Nephron progenitor cell (in vitro differentiated cells): ENCODE results near the gene FNIP2.
A peak's percentile ranks its signal among the peaks of the same experiment; 100 is the strongest.
"Not testable (repeated sequence)": the region's sequence is repeated elsewhere in the genome, so short reads cannot be mapped to it uniquely, and the experiment has no call there.

Experiments
- DNase-seq: peaks from one replicate; pipeline ENCODE4 v3.0.0; 2021
- H3K27ac Mint-ChIP-seq: 2 replicates; pipeline ENCODE4 v1.8.0; 2021; ENCODE audit warnings: mild to moderate bottlenecking, moderate library complexity, mixed read lengths
- H3K27me3 Mint-ChIP-seq: 2 replicates; pipeline ENCODE4 v1.8.0; 2021; ENCODE audit warnings: mild to moderate bottlenecking, low read depth, mixed read lengths; ENCODE audit not compliant: poor library complexity
- H3K36me3 Mint-ChIP-seq: 2 replicates; pipeline ENCODE4 v1.8.0; 2021; ENCODE audit warnings: low read depth, mixed read lengths
- H3K4me1 Mint-ChIP-seq: 2 replicates; pipeline ENCODE4 v1.8.0; 2021; ENCODE audit warnings: mixed read lengths
- H3K4me3 Mint-ChIP-seq: 2 replicates; pipeline ENCODE4 v1.8.0; 2021; ENCODE audit warnings: mild to moderate bottlenecking, moderate library complexity, mixed read lengths
- H3K9me3 Mint-ChIP-seq: 2 replicates; pipeline ENCODE4 v1.8.0; 2021; ENCODE audit warnings: mild to moderate bottlenecking, moderate library complexity, mixed read lengths
- TF ChIP-seq, protein P1 (sequence below): fragments of 200-600 bp; sonication (generic); IDR thresholded peaks from 2 replicates; pipeline ENCODE4 v1.5.0; 2021; ENCODE audit warnings: antibody characterized with exemption

The FNIP2 gene

GRCh38 chr4:158884280-158884679 lies 115.5 kb downstream of the FNIP2 start:
- Mint-ChIP-seq H3K27me3 (no peaks in the 10 kb centered on the region), H3K36me3 (peaks cover 55% of the 10 kb centered on the region), H3K27ac (peak overlapping the region; percentile 20), H3K9me3 (peaks cover 27% of the 10 kb centered on the region), H3K4me3 (no peak overlapping the region), H3K4me1 (peaks cover 9% of the 10 kb centered on the region)
- TF ChIP-seq, protein P1, sequence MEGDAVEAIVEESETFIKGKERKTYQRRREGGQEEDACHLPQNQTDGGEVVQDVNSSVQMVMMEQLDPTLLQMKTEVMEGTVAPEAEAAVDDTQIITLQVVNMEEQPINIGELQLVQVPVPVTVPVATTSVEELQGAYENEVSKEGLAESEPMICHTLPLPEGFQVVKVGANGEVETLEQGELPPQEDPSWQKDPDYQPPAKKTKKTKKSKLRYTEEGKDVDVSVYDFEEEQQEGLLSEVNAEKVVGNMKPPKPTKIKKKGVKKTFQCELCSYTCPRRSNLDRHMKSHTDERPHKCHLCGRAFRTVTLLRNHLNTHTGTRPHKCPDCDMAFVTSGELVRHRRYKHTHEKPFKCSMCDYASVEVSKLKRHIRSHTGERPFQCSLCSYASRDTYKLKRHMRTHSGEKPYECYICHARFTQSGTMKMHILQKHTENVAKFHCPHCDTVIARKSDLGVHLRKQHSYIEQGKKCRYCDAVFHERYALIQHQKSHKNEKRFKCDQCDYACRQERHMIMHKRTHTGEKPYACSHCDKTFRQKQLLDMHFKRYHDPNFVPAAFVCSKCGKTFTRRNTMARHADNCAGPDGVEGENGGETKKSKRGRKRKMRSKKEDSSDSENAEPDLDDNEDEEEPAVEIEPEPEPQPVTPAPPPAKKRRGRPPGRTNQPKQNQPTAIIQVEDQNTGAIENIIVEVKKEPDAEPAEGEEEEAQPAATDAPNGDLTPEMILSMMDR: no peak
- DNase-seq: no peak

- H3K9me3 Mint-ChIP-seq: peaks cover 22% of the 10 kb centered on the region
- H3K4me1 Mint-ChIP-seq: peaks cover 9% of the 10 kb centered on the region
- TF ChIP-seq, protein P1: no peak
- no peaks in the 10 kb centered on the region for H3K27me3 Mint-ChIP-seq
- no peak overlapping the region for H3K27ac Mint-ChIP-seq
- H3K4me3 Mint-ChIP-seq: no peak overlapping the region
- no peak for DNase-seq
- peaks cover 46% of the 10 kb centered on the region for H3K36me3 Mint-ChIP-seq
Observed at GRCh38 chr4:158885564-158885963, 116.7 kb downstream of the FNIP2 start.

GRCh38 chr4:158890294-158890693 lies 121.5 kb downstream of the FNIP2 start:
- H3K4me1 Mint-ChIP-seq: peaks cover 9% of the 10 kb centered on the region
- no peak for DNase-seq
- peaks cover 7% of the 10 kb centered on the region for H3K36me3 Mint-ChIP-seq
- H3K9me3 Mint-ChIP-seq: no peaks in the 10 kb centered on the region
- TF ChIP-seq, protein P1: no peak
- H3K4me3 Mint-ChIP-seq: no peak overlapping the region
- H3K27me3 Mint-ChIP-seq: no peaks in the 10 kb centered on the region
- no peak overlapping the region for H3K27ac Mint-ChIP-seq

- TF ChIP-seq, protein P1: no peak
- no peak overlapping the region for H3K4me3 Mint-ChIP-seq
- no peaks in the 10 kb centered on the region for H3K27me3 Mint-ChIP-seq
- no peak for DNase-seq
- H3K4me1 Mint-ChIP-seq: peaks cover 18% of the 10 kb centered on the region
- H3K36me3 Mint-ChIP-seq: peaks cover 12% of the 10 kb centered on the region
- H3K9me3 Mint-ChIP-seq: no peaks in the 10 kb centered on the region
- H3K27ac Mint-ChIP-seq: no peak overlapping the region
Observed at GRCh38 chr4:158891256-158891655, 122.4 kb downstream of the FNIP2 start.

DNA sequence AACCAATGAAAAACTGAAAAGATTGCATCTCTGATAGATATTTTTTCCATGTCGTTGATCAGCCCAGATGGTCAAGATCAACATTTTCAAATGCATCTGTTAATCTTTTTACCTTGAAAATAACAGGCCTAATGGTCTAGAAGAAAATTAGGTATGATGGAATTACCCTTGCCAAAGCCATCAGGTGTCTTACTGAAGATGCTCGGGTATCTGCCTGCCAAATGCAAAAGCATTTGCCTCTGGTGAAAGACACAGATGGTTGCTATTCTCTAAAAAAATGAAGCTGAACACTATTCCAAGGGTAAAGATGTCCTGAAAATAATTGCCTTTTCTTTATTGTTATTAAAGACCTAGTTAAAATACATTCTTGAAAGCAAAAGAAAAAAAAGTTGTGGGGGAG lies 126.0 kb downstream of the FNIP2 start:
- peaks cover 28% of the 10 kb centered on the region for H3K9me3 Mint-ChIP-seq
- H3K4me3 Mint-ChIP-seq: no peak overlapping the region
- peaks cover 14% of the 10 kb centered on the region for H3K4me1 Mint-ChIP-seq
- H3K27me3 Mint-ChIP-seq: peaks cover 4% of the 10 kb centered on the region
- peak overlapping the region; percentile 25 for H3K27ac Mint-ChIP-seq
- TF ChIP-seq, protein P1: no peak
- peaks cover 41% of the 10 kb centered on the region for H3K36me3 Mint-ChIP-seq
- no peak for DNase-seq

DNA sequence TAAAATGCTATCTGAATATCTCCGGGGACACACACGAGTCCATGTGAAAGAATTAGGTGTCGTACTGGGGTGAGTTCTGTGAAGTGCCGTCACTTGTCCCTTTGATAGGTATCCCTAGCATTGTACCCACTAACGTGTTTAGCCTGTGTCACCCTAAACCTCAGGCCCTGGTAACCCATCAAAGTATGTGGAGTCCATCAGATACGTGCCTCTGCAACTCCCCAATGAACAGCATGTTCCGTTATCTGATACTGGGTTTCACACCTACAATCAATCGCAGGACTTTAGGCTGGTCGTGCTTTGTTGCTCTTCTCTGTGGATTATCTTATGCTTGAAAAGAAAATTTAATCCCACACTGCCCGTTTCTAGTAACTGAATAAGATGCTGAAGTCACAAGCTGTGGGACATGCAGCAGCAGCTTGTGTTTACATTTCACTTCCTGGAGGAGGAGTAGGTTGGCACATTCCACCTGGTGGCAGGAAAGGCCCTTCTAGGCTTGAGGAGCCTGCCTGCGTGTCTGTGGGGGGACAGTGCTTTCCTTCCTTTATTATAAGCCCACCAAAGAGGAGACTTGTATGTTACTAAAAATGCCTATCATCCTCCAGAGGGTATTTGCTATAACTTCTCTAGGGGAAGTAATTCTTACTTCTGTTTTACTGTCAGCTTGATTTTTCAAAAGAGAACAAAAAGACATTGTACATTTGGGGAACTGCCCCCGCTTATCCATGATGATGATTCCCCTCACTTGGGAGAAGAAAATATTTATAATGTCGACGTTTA lies 127.2 kb downstream of the FNIP2 start:
- Mint-ChIP-seq H3K27ac (peak overlapping the region; percentile 93), H3K4me1 (peaks cover 14% of the 10 kb centered on the region), H3K9me3 (peaks cover 39% of the 10 kb centered on the region), H3K36me3 (peaks cover 52% of the 10 kb centered on the region), H3K4me3 (no peak overlapping the region), H3K27me3 (peaks cover 4% of the 10 kb centered on the region)
- TF ChIP-seq, protein P1: no peak
- no peak for DNase-seq

DNA sequence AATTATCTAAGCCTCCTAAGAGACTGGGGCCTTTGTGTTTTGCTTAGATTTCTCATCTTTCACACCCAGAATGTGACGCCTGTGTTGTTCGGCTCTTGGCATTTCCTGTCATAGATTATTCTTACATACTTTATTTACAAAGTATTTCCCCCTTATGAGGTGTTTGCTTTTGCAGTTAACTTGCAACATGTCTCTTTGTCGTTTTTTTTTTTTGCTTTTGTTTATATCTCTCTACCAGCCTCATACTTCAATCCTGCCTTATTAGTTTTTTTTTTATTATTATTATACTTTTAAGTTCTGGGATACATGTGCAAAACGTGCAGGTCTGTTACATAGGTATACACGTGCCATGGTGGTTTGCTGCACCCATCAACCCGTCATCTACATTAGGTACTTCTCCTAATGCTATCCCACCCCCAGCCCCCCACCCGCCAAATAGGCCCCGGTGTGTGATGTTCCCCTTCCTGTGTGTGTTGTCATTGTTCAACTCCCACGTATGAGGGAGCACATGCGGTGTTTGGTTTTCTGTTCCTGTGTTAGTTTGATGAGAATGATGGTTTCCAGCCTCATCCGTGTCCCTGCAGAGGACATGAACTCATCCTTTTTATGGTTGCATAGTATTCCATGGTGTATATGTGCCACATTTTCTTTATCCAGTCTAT lies 127.9 kb downstream of the FNIP2 start:
- not testable (repeated sequence) for H3K27me3 Mint-ChIP-seq, H3K4me3 Mint-ChIP-seq, H3K27ac Mint-ChIP-seq, DNase-seq
- H3K4me1 Mint-ChIP-seq: peaks cover 18% of the 10 kb centered on the region
- peaks cover 45% of the 10 kb centered on the region for H3K9me3 Mint-ChIP-seq
- H3K36me3 Mint-ChIP-seq: peaks cover 59% of the 10 kb centered on the region

GRCh38 chr4:158900408-158900807 lies 131.6 kb downstream of the FNIP2 start:
- H3K27me3 Mint-ChIP-seq, H3K27ac Mint-ChIP-seq, H3K4me3 Mint-ChIP-seq, DNase-seq: not testable (repeated sequence)
- Mint-ChIP-seq H3K9me3 (peaks cover 53% of the 10 kb centered on the region), H3K4me1 (peaks cover 50% of the 10 kb centered on the region), H3K36me3 (peaks cover 70% of the 10 kb centered on the region)
